Skeletal muscle satellite cell (primary cell): Measurements from ENCODE around the gene RBM38.

Experiments used
- H3K27me3 ChIP-seq: 2 replicates; pipeline ENCODE4 v1.7.0; 2013; ENCODE audit warnings: low read length; ENCODE audit not compliant: control insufficient read depth, insufficient read depth
- H3K36me3 ChIP-seq: 2 replicates; pipeline ENCODE4 v1.7.0; 2013; ENCODE audit warnings: mild to moderate bottlenecking, control low read depth, low read length; ENCODE audit not compliant: insufficient read depth
- H3K4me1 ChIP-seq: 2 replicates; pipeline ENCODE4 v1.7.0; 2013; ENCODE audit warnings: low read length; ENCODE audit not compliant: control insufficient read depth, insufficient read depth
- H3K4me2 ChIP-seq: 2 replicates; pipeline ENCODE4 v1.7.0; 2013; ENCODE audit warnings: mild to moderate bottlenecking, low read length
- H3K4me3 ChIP-seq: 2 replicates; pipeline ENCODE4 v1.7.0; 2013; ENCODE audit warnings: low read length
- H3K9ac ChIP-seq: 2 replicates; pipeline ENCODE4 v1.7.0; 2013; ENCODE audit warnings: mild to moderate bottlenecking, low read depth, low read length, moderate library complexity
- H3K9me3 ChIP-seq: replicated peaks from 2 replicates; pipeline ENCODE4 v1.7.0; 2013; ENCODE audit warnings: mild to moderate bottlenecking, control low read depth, low read length

Gene RBM38

GRCh38 chr20:57408536-57409233 lies 17.5 kb downstream of the RBM38 start:
- no peaks in the 10 kb centered on the region for H3K9me3 ChIP-seq
- no peak overlapping the region for H3K4me3 ChIP-seq
- H3K4me2 ChIP-seq = no peak overlapping the region
- no peak overlapping the region for H3K9ac ChIP-seq
- peaks cover 20% of the 10 kb centered on the region for H3K36me3 ChIP-seq
- H3K27me3 ChIP-seq = no peaks in the 10 kb centered on the region
- H3K4me1 ChIP-seq = no peaks in the 10 kb centered on the region

- no peaks in the 10 kb centered on the region for H3K4me1 ChIP-seq
- no peaks in the 10 kb centered on the region for H3K27me3 ChIP-seq
- no peak overlapping the region for H3K4me2 ChIP-seq
- peaks cover 14% of the 10 kb centered on the region for H3K36me3 ChIP-seq
- H3K4me3 ChIP-seq = no peak overlapping the region
- no peaks in the 10 kb centered on the region for H3K9me3 ChIP-seq
- H3K9ac ChIP-seq = no peak overlapping the region
These were observed 18.1 kb downstream of the RBM38 start for GRCh38 chr20:57409316-57409671.

- Histone ChIP-seq H3K4me1 (peaks cover 2% of the 10 kb centered on the region), H3K4me3 (no peak overlapping the region), H3K36me3 (peaks cover 13% of the 10 kb centered on the region), H3K27me3 (no peaks in the 10 kb centered on the region), H3K9ac (no peak overlapping the region), H3K9me3 (no peaks in the 10 kb centered on the region), H3K4me2 (no peak overlapping the region)
These were observed 18.6 kb downstream of the RBM38 start for GRCh38 chr20:57409672-57410397.

- H3K9ac ChIP-seq = no peak overlapping the region
- peaks cover 5% of the 10 kb centered on the region for H3K4me1 ChIP-seq
- no peaks in the 10 kb centered on the region for H3K27me3 ChIP-seq
- no peaks in the 10 kb centered on the region for H3K9me3 ChIP-seq
- no peak overlapping the region for H3K4me2 ChIP-seq
- H3K4me3 ChIP-seq = no peak overlapping the region
- peaks cover 13% of the 10 kb centered on the region for H3K36me3 ChIP-seq
These were observed 19.3 kb downstream of the RBM38 start for GRCh38 chr20:57410398-57410920.

GRCh38 chr20:57410924-57411323 lies 19.7 kb downstream of the RBM38 start:
- Histone ChIP-seq H3K9me3 (no peaks in the 10 kb centered on the region), H3K36me3 (peaks cover 13% of the 10 kb centered on the region), H3K4me3 (no peak overlapping the region), H3K4me2 (no peak overlapping the region), H3K27me3 (no peaks in the 10 kb centered on the region), H3K9ac (no peak overlapping the region), H3K4me1 (peaks cover 5% of the 10 kb centered on the region)

- Histone ChIP-seq H3K4me3 (no peak overlapping the region), H3K4me2 (no peak overlapping the region), H3K27me3 (peaks cover under 1% of the 10 kb centered on the region), H3K36me3 (peaks cover 13% of the 10 kb centered on the region), H3K9me3 (no peaks in the 10 kb centered on the region), H3K4me1 (peaks cover 5% of the 10 kb centered on the region), H3K9ac (no peak overlapping the region)
These were observed 20.4 kb downstream of the RBM38 start for GRCh38 chr20:57411406-57412283.

- peaks cover 12% of the 10 kb centered on the region for H3K36me3 ChIP-seq
- peaks cover 9% of the 10 kb centered on the region for H3K27me3 ChIP-seq
- no peak overlapping the region for H3K9ac ChIP-seq
- H3K9me3 ChIP-seq = no peaks in the 10 kb centered on the region
- H3K4me2 ChIP-seq = no peak overlapping the region
- H3K4me3 ChIP-seq = no peak overlapping the region
- peaks cover 5% of the 10 kb centered on the region for H3K4me1 ChIP-seq
These were observed 21.3 kb downstream of the RBM38 start for GRCh38 chr20:57412347-57413029.

GRCh38 chr20:57413986-57414385 lies 22.8 kb downstream of the RBM38 start:
- no peak overlapping the region for H3K4me3 ChIP-seq
- peaks cover 19% of the 10 kb centered on the region for H3K27me3 ChIP-seq
- H3K4me2 ChIP-seq = no peak overlapping the region
- H3K9ac ChIP-seq = no peak overlapping the region
- H3K4me1 ChIP-seq = peaks cover 5% of the 10 kb centered on the region
- H3K36me3 ChIP-seq = no peaks in the 10 kb centered on the region
- no peaks in the 10 kb centered on the region for H3K9me3 ChIP-seq

GRCh38 chr20:57414867-57415592 lies 23.8 kb downstream of the RBM38 start:
- H3K27me3 ChIP-seq = peaks cover 20% of the 10 kb centered on the region
- no peaks in the 10 kb centered on the region for H3K9me3 ChIP-seq
- peaks cover 5% of the 10 kb centered on the region for H3K4me1 ChIP-seq
- H3K36me3 ChIP-seq = no peaks in the 10 kb centered on the region
- no peak overlapping the region for H3K9ac ChIP-seq
- no peak overlapping the region for H3K4me2 ChIP-seq
- no peak overlapping the region for H3K4me3 ChIP-seq

GRCh38 chr20:57415771-57416170 lies 24.6 kb downstream of the RBM38 start:
- H3K4me1 ChIP-seq = peaks cover 5% of the 10 kb centered on the region
- H3K4me3 ChIP-seq = no peak overlapping the region
- peaks cover 23% of the 10 kb centered on the region for H3K27me3 ChIP-seq
- no peaks in the 10 kb centered on the region for H3K9me3 ChIP-seq
- H3K9ac ChIP-seq = no peak overlapping the region
- H3K36me3 ChIP-seq = no peaks in the 10 kb centered on the region
- H3K4me2 ChIP-seq = no peak overlapping the region
